ENCODE measurements around the gene CHD5.

CHD5 gene

GRCh38 chr1:6074192-6074901, 105.8 kb downstream of the CHD5 start:
- H3K4me3 Mint-ChIP-seq = no peak overlapping the region
- TF ChIP-seq CTCF (IDR thresholded peaks at IDR 0.05; ENCODE audit: unreplicated experiment in 3 of 3) = no peak
- H3K36me3 Mint-ChIP-seq (ENCODE audit: low read depth) = no peaks in the 10 kb centered on the region
- H3K4me1 Mint-ChIP-seq = no peaks in the 10 kb centered on the region
- no peak overlapping the region for H3K27ac Mint-ChIP-seq
- peaks cover 32% of the 10 kb centered on the region for H3K27me3 Mint-ChIP-seq (ENCODE audit: low read depth)
- H3K9me3 Mint-ChIP-seq = no peaks in the 10 kb centered on the region

GRCh38 chr1:6073480-6074053, 106.6 kb downstream of the CHD5 start:
- Mint-ChIP-seq H3K27ac (no peak overlapping the region), H3K27me3 (ENCODE audit: low read depth) (peaks cover 32% of the 10 kb centered on the region), H3K36me3 (ENCODE audit: low read depth) (no peaks in the 10 kb centered on the region), H3K4me1 (no peaks in the 10 kb centered on the region), H3K4me3 (no peak overlapping the region), H3K9me3 (no peaks in the 10 kb centered on the region)
- no peak for TF ChIP-seq CTCF (IDR thresholded peaks at IDR 0.05; ENCODE audit: unreplicated experiment in 3 of 3)

- Mint-ChIP-seq H3K36me3 (ENCODE audit: low read depth) (no peaks in the 10 kb centered on the region), H3K27ac (no peak overlapping the region), H3K9me3 (no peaks in the 10 kb centered on the region), H3K27me3 (ENCODE audit: low read depth) (peaks cover 32% of the 10 kb centered on the region), H3K4me1 (no peaks in the 10 kb centered on the region), H3K4me3 (no peak overlapping the region)
- TF ChIP-seq CTCF (IDR thresholded peaks at IDR 0.05; ENCODE audit: unreplicated experiment in 3 of 3) = no peak
These were observed 107.2 kb downstream of the CHD5 start for GRCh38 chr1:6072774-6073479.

GRCh38 chr1:6071219-6071618, 108.9 kb downstream of the CHD5 start:
- Mint-ChIP-seq H3K27ac (no peak overlapping the region), H3K4me1 (no peaks in the 10 kb centered on the region), H3K4me3 (no peak overlapping the region), H3K36me3 (ENCODE audit: low read depth) (no peaks in the 10 kb centered on the region), H3K27me3 (ENCODE audit: low read depth) (peaks cover 22% of the 10 kb centered on the region), H3K9me3 (no peaks in the 10 kb centered on the region)
- no peak for TF ChIP-seq CTCF (IDR thresholded peaks at IDR 0.05; ENCODE audit: unreplicated experiment in 3 of 3)

- no peaks in the 10 kb centered on the region for H3K4me1 Mint-ChIP-seq
- no peaks in the 10 kb centered on the region for H3K9me3 Mint-ChIP-seq
- no peak for TF ChIP-seq CTCF (IDR thresholded peaks at IDR 0.05; ENCODE audit: unreplicated experiment in 3 of 3)
- H3K36me3 Mint-ChIP-seq (ENCODE audit: low read depth) = no peaks in the 10 kb centered on the region
- H3K27me3 Mint-ChIP-seq (ENCODE audit: low read depth) = peaks cover 16% of the 10 kb centered on the region
- no peak overlapping the region for H3K27ac Mint-ChIP-seq
- H3K4me3 Mint-ChIP-seq = no peak overlapping the region
These were observed 109.6 kb downstream of the CHD5 start for GRCh38 chr1:6070450-6070974.

All from nephron (organoid).